Activated B cell treated with CpG ODN at 0.5 μM for 24 hours (primary cell): ENCODE data around the gene BMI1. TPM values are rescaled to one million over a fixed set of nuclear protein-coding genes. Genes with fewer than 3 reads are reported as not detected.

Source experiments
- ATAC-seq: fragments of 200-7000 bp; cut with Tn5 transposase; one replicate; pipeline ENCODE4 v1.10.0; 2021; ENCODE audit warnings: low read depth, mild to moderate bottlenecking, moderate library complexity
- CTCF ChIA-PET: fragments of 350-600 bp; sonication (Branson Sonifier 250); formaldehyde crosslinking; loops from one replicate; lab custom pipeline; 2021; ENCODE audit warnings: antibody characterized with exemption; lab: Charles Lee
- POLR2A ChIA-PET: fragments of 350-600 bp; sonication (Branson Sonifier 250); formaldehyde crosslinking; loops from one replicate; lab custom pipeline; 2021; ENCODE audit warnings: antibody characterized with exemption; lab: Charles Lee
- DNase-seq: peaks from one replicate; pipeline ENCODE4 v3.0.0; 2022
- H3K27ac Mint-ChIP-seq: one replicate; pipeline ENCODE4 v1.8.0; 2020; ENCODE audit warnings: mixed read lengths
- H3K27me3 Mint-ChIP-seq: one replicate; pipeline ENCODE4 v1.8.0; 2021; ENCODE audit warnings: mixed read lengths
- H3K36me3 Mint-ChIP-seq: one replicate; pipeline ENCODE4 v1.8.0; 2021; ENCODE audit warnings: low read depth, mixed read lengths
- H3K4me1 Mint-ChIP-seq: one replicate; pipeline ENCODE4 v1.8.0; 2021; ENCODE audit warnings: mixed read lengths
- H3K4me3 Mint-ChIP-seq: one replicate; pipeline ENCODE4 v1.8.0; 2020; ENCODE audit warnings: mild to moderate bottlenecking, mixed read lengths
- H3K9me3 Mint-ChIP-seq: one replicate; pipeline ENCODE4 v1.8.0; 2020; ENCODE audit warnings: mixed read lengths
- intact Hi-C: fragments of 100-400 bp; cut with micrococcal nuclease; formaldehyde crosslinking; loops from one replicate; pipeline ENCODE4 v1.15.1; 2024
- total RNA-seq: library from RNA; stranded (reverse); gene quantifications from 2 replicates; pipeline ENCODE4 v1.2.3, GENCODE V29; 2022
- TF ChIP-seq, protein P1 (sequence below): fragments of 200-600 bp; IDR thresholded peaks from one replicate; pipeline ENCODE4 v1.8.0; 2022; ENCODE audit warnings: antibody characterized with exemption, mild to moderate bottlenecking

The BMI1 gene
- total RNA-seq, 1 donor from 2014 or later = 70.1 TPM

DNA sequence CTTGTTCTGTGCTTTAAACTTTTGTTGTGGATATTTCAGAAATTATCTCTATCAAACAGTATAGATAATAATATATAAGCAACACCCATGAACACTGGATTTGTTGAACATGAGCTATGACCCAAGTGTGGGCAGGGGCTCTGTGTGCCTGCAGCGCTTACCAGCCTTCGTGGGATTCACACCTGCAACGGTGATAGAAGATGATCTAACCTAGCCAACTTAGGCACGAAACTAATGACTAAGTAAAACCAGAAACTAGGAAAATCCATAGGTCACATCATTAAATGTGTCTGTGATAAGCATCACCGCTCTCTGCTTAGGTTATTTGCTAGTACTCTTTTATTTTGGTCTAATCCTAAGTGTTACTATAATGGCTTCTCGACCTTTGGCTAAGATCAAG is 42.4 kb downstream of the BMI1 start:
- TF ChIP-seq, protein P1, sequence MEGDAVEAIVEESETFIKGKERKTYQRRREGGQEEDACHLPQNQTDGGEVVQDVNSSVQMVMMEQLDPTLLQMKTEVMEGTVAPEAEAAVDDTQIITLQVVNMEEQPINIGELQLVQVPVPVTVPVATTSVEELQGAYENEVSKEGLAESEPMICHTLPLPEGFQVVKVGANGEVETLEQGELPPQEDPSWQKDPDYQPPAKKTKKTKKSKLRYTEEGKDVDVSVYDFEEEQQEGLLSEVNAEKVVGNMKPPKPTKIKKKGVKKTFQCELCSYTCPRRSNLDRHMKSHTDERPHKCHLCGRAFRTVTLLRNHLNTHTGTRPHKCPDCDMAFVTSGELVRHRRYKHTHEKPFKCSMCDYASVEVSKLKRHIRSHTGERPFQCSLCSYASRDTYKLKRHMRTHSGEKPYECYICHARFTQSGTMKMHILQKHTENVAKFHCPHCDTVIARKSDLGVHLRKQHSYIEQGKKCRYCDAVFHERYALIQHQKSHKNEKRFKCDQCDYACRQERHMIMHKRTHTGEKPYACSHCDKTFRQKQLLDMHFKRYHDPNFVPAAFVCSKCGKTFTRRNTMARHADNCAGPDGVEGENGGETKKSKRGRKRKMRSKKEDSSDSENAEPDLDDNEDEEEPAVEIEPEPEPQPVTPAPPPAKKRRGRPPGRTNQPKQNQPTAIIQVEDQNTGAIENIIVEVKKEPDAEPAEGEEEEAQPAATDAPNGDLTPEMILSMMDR = no peak
- H3K9me3 Mint-ChIP-seq = no peaks in the 10 kb centered on the region
- H3K27ac Mint-ChIP-seq = no peak overlapping the region
- CTCF ChIA-PET = no interaction called here
- H3K4me1 Mint-ChIP-seq = peaks cover 20% of the 10 kb centered on the region
- no peak overlapping the region for H3K4me3 Mint-ChIP-seq
- intact Hi-C loops = no loop called here
- ATAC-seq (no peak), DNase-seq (no peak)
- no peaks in the 10 kb centered on the region for H3K27me3 Mint-ChIP-seq
- POLR2A ChIA-PET = no interaction called here
- H3K36me3 Mint-ChIP-seq = no peaks in the 10 kb centered on the region

DNA sequence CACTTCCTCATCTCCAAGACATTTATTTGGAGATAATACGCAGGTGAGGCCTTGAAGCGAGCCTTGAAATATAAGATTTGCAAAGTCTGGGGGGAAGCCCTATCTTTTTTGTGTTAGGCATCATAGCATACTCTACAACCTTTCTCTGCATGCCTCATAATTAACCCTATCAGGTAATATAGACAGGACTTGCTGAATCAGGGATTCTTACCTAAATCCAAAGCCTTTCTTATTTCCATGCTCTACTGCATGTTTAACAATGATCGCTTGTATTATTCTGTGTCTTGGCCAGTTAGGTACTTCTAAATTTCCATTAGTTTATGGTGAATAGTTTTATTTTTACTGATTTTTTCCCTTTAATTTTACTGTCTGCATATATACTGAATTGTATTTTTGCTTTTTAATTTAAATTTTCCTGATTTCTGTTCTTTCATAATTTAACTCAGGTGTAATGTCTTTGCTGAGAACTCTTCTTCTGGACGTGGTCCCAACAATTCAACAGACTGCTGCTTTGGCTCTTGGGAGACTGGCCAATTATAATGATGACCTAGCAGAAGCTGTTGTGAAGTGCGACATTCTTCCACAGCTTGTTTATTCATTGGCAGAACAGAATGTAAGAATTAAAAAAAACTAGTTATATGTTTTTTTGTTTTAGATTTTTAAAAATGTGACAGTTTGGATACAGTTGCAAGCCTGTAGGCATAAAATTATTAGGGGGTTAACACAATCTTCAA is 43.7 kb downstream of the BMI1 start:
- H3K27me3 Mint-ChIP-seq = no peaks in the 10 kb centered on the region
- H3K4me1 Mint-ChIP-seq = peaks cover 24% of the 10 kb centered on the region
- TF ChIP-seq, protein P1 = no peak
- DNase-seq (no peak), ATAC-seq (no peak)
- H3K36me3 Mint-ChIP-seq = no peaks in the 10 kb centered on the region
- ChIA-PET CTCF (no interaction called here), POLR2A (interaction anchor here (0.5 to 0.6 kb wide), 2 partner anchors 13 to 387 kb away, joined by 4 to 5 read pairs; no protein-coding TSS in a partner anchor)
- intact Hi-C loops = loop anchor here (1.0 to 2.0 kb wide), 2 partner anchors 20 to 73 kb away; partner anchors contain the start of gene SPAG6
- H3K4me3 Mint-ChIP-seq = no peak overlapping the region
- H3K27ac Mint-ChIP-seq = no peak overlapping the region
- H3K9me3 Mint-ChIP-seq = no peaks in the 10 kb centered on the region

DNA sequence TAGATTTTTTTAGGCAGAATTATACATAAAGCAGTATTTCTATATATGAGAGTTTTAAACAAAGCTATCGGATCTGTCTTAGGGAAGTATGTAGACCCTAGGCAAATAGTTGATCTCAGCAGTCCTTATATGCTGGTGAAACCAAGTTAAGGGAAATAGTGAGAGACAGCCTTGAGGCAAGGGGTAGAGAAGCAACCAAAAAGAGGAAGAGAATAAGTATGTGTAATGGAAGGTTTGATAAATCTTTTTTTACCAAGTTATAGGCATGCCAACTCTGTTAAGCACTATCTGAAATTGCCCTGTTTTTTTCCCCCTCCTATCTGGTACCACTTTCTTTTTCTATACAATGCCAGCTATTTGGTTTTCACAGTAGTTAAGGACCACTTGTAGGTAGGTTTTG is 44.3 kb downstream of the BMI1 start:
- ChIA-PET CTCF (no interaction called here), POLR2A (interaction anchor here (0.5 to 0.9 kb wide), 2 partner anchors 24 to 386 kb away, joined by 4 to 10 read pairs; no protein-coding TSS in a partner anchor)
- DNase-seq = no peak

DNA sequence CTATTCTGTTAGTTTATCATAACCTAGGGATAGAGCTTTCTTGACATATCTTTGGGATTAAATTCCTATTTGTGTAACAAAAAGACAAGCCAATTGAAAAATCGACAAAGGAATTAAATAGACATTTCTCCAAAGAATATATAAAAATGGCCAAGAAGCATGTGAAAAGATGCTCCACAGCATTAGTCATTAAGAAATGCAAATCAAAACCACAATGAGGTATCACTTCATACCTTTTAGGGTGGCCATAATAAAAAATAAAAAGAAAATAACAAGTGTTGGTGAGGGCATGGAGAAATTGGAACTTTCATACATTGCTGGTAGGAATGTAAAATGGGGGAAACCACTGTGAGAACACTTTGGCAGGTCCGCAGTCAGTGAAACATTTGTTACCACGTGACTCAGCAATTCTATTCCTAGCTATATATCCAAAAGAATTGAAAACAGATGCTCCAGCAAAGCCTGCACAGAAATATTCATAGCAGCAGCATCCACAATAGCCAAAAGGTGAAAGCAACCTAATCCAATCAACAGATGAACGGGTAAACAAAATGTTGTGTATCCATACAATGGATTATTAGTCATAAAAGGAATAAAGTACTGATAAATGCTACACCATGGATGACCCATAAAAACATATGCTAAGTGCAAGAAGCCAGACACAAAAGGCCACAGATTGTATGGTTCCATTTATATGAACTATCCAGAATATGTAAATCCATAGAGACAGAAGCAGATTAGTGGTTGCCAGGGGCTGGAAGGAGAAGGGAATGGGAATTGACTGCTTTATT is 44.9 kb downstream of the BMI1 start:
- POLR2A ChIA-PET = interaction anchor here (0.9 kb wide), 1 partner anchor 24 kb away, joined by 10 read pairs; no protein-coding TSS in a partner anchor
- CTCF ChIA-PET = no interaction called here
- intact Hi-C loops = loop anchor here (1.0 to 2.0 kb wide), 2 partner anchors 21 to 71 kb away; partner anchors contain the start of gene SPAG6
- TF ChIP-seq, protein P1 = no peak
- H3K4me1 Mint-ChIP-seq = peaks cover 33% of the 10 kb centered on the region
- no peak overlapping the region for H3K4me3 Mint-ChIP-seq
- peak overlapping the region; percentile 57 for H3K27ac Mint-ChIP-seq
- no peaks in the 10 kb centered on the region for H3K36me3 Mint-ChIP-seq
- no peak for DNase-seq
- H3K27me3 Mint-ChIP-seq = no peaks in the 10 kb centered on the region
- no peaks in the 10 kb centered on the region for H3K9me3 Mint-ChIP-seq
- ATAC-seq = peak; percentile 28

More for the DNA sequence above, 44.3 kb downstream of the BMI1 start:
- TF ChIP-seq, protein P1 = no peak
- H3K9me3 Mint-ChIP-seq = no peaks in the 10 kb centered on the region
- H3K27me3 Mint-ChIP-seq = no peaks in the 10 kb centered on the region
- no peaks in the 10 kb centered on the region for H3K36me3 Mint-ChIP-seq
- H3K27ac Mint-ChIP-seq = peak overlapping the region; percentile 57
- ATAC-seq = peak; percentile 83
- intact Hi-C loops = loop anchor here (1.0 to 2.0 kb wide), 2 partner anchors 20 to 72 kb away; partner anchors contain the start of gene SPAG6
- peaks cover 29% of the 10 kb centered on the region for H3K4me1 Mint-ChIP-seq
- no peak overlapping the region for H3K4me3 Mint-ChIP-seq

DNA sequence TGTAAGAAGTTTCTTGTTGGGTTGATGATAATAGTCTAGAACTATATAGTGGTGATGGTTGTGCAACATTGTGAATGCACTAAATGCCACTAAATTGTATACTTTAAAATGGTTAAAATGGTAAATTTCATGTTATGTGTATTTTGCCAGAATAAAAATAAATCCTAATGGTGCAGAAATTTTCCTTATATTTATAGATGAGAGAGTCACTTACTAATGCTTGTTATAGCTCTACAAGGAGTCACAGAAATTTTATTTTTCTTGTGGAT is 45.5 kb downstream of the BMI1 start:
- intact Hi-C loops = no loop called here

More for the DNA sequence above, 45.5 kb downstream of the BMI1 start:
- TF ChIP-seq, protein P1 = no peak
- H3K9me3 Mint-ChIP-seq = no peaks in the 10 kb centered on the region
- no peak overlapping the region for H3K27ac Mint-ChIP-seq
- H3K36me3 Mint-ChIP-seq = no peaks in the 10 kb centered on the region
- H3K27me3 Mint-ChIP-seq = no peaks in the 10 kb centered on the region
- ATAC-seq (no peak), DNase-seq (no peak)
- POLR2A ChIA-PET = no interaction called here
- CTCF ChIA-PET = no interaction called here
- peaks cover 34% of the 10 kb centered on the region for H3K4me1 Mint-ChIP-seq
- H3K4me3 Mint-ChIP-seq = no peak overlapping the region
